TTC549 (cell line): ENCODE data around the gene HS3ST4.
"Not testable (repeated sequence)": the region's sequence is repeated elsewhere in the genome, so short reads cannot be mapped to it uniquely, and the experiment has no call there.

Experiments used
- FAIRE-seq: peaks from 2 replicates; lab custom pipeline; 2012; peaks lifted over from hg19 to GRCh38; lab: Jason Lieb, UNC

Gene HS3ST4

GRCh38 chr16:25734430-25735385, 42.9 kb downstream of the HS3ST4 start:
- no peak for FAIRE-seq

GRCh38 chr16:25735645-25736044, 43.9 kb downstream of the HS3ST4 start:
- no peak for FAIRE-seq

- no peak for FAIRE-seq
These were observed 55.5 kb downstream of the HS3ST4 start for GRCh38 chr16:25747160-25747758.

GRCh38 chr16:25748092-25748654, 56.4 kb downstream of the HS3ST4 start:
- FAIRE-seq: no peak

GRCh38 chr16:25750488-25751216, 58.9 kb downstream of the HS3ST4 start:
- no peak for FAIRE-seq

- FAIRE-seq: no peak
These were observed 59.6 kb downstream of the HS3ST4 start for GRCh38 chr16:25751230-25751835.

GRCh38 chr16:25764466-25764865, 72.7 kb downstream of the HS3ST4 start:
- no peak for FAIRE-seq

- FAIRE-seq: no peak
These were observed 79.5 kb downstream of the HS3ST4 start for GRCh38 chr16:25771216-25771615.

- no peak for FAIRE-seq
These were observed 80.2 kb downstream of the HS3ST4 start for GRCh38 chr16:25771812-25772568.

GRCh38 chr16:25776214-25776613, 84.5 kb downstream of the HS3ST4 start:
- FAIRE-seq: not testable (repeated sequence)

GRCh38 chr16:25783226-25783625, 91.5 kb downstream of the HS3ST4 start:
- no peak for FAIRE-seq

- FAIRE-seq: no peak
These were observed 93.6 kb downstream of the HS3ST4 start for GRCh38 chr16:25785361-25785760.

GRCh38 chr16:25786748-25787147, 95.0 kb downstream of the HS3ST4 start:
- no peak for FAIRE-seq

GRCh38 chr16:25788637-25789036, 96.9 kb downstream of the HS3ST4 start:
- no peak for FAIRE-seq

- no peak for FAIRE-seq
These were observed 104.5 kb downstream of the HS3ST4 start for GRCh38 chr16:25796239-25796638.

GRCh38 chr16:25798065-25798464, 106.3 kb downstream of the HS3ST4 start:
- FAIRE-seq: no peak

- no peak for FAIRE-seq
These were observed 108.1 kb downstream of the HS3ST4 start for GRCh38 chr16:25799816-25800215.

- no peak for FAIRE-seq
These were observed 120.5 kb downstream of the HS3ST4 start for GRCh38 chr16:25812215-25812614.

- no peak for FAIRE-seq
These were observed 125.5 kb downstream of the HS3ST4 start for GRCh38 chr16:25817295-25817694.

- FAIRE-seq: no peak
These were observed 126.1 kb downstream of the HS3ST4 start for GRCh38 chr16:25817876-25818275.

- FAIRE-seq: no peak
These were observed 132.1 kb downstream of the HS3ST4 start for GRCh38 chr16:25823891-25824290.
